Right ventricle myocardium inferior (tissue), 1 donor: ENCODE measurements around the gene GPC5. TPM values are rescaled to one million over a fixed set of nuclear protein-coding genes. Genes with fewer than 3 reads are reported as not detected.

Experiments used
- ATAC-seq: fragments of 200-7000 bp; cut with Tn5 transposase; one replicate; pipeline ENCODE4 v1.9.1; 2020; ENCODE audit warnings: mild to moderate bottlenecking, moderate library complexity
- DNase-seq: peaks from one replicate; pipeline ENCODE4 v3.0.0; 2021; ENCODE audit errors: missing footprints
- intact Hi-C: fragments of 100-400 bp; cut with DNase I; formaldehyde crosslinking; loops from one replicate; pipeline ENCODE4 v1.11.0; 2022
- total RNA-seq: library from RNA; stranded (reverse); fragmentation: NEBNext Ultra II Directional; extraction: Animal tissue kit (Norgen Biotek cat#: 25700); gene quantifications from one replicate; pipeline ENCODE4 v1.2.1, GENCODE V29; 2021
- donor health status: DM: no; HTN: yes; CAD: no; lungs with severe emphysema.

The GPC5 gene
- total RNA-seq, 1 donor from 2014 or later, result 1.8 TPM

GRCh38 chr13:92387245-92387644, 988.8 kb downstream of the GPC5 start:
- DNase-seq (no peak), ATAC-seq (no peak)
- intact Hi-C loops, result no loop called here

- DNase-seq, result no peak
- ATAC-seq, result no peak
- intact Hi-C loops, result no loop called here
These were observed 991.8 kb downstream of the GPC5 start for GRCh38 chr13:92390217-92390616.

- DNase-seq (no peak), ATAC-seq (no peak)
- intact Hi-C loops, result no loop called here
These were observed 1005.2 kb downstream of the GPC5 start for GRCh38 chr13:92403606-92404005.

GRCh38 chr13:92407858-92408257, 1009.4 kb downstream of the GPC5 start:
- DNase-seq, result no peak
- intact Hi-C loops, result no loop called here
- ATAC-seq, result no peak

- DNase-seq (no peak), ATAC-seq (no peak)
- intact Hi-C loops, result no loop called here
These were observed 1014.1 kb downstream of the GPC5 start for GRCh38 chr13:92412481-92412880.

- ATAC-seq, result no peak
These were observed 1014.6 kb downstream of the GPC5 start for GRCh38 chr13:92412996-92413395.

GRCh38 chr13:92413452-92413851, 1015.0 kb downstream of the GPC5 start:
- ATAC-seq (no peak), DNase-seq (no peak)
- intact Hi-C loops, result no loop called here

More at GRCh38 chr13:92412996-92413395, 1014.6 kb downstream of the GPC5 start:
- intact Hi-C loops, result no loop called here
- no peak for DNase-seq

- DNase-seq, result no peak
- intact Hi-C loops, result no loop called here
- ATAC-seq, result no peak
These were observed 1016.4 kb downstream of the GPC5 start for GRCh38 chr13:92414851-92415250.

GRCh38 chr13:92415781-92416180, 1017.4 kb downstream of the GPC5 start:
- no peak for ATAC-seq
- DNase-seq, result no peak
- intact Hi-C loops, result no loop called here

- DNase-seq (no peak), ATAC-seq (no peak)
- intact Hi-C loops, result no loop called here
These were observed 1020.5 kb downstream of the GPC5 start for GRCh38 chr13:92418818-92419412.

GRCh38 chr13:92429231-92429630, 1030.8 kb downstream of the GPC5 start:
- ATAC-seq, result no peak
- intact Hi-C loops, result no loop called here
- no peak for DNase-seq

- no peak for ATAC-seq
- DNase-seq, result no peak
- intact Hi-C loops, result no loop called here
These were observed 1035.0 kb downstream of the GPC5 start for GRCh38 chr13:92433386-92433785.

- no peak for DNase-seq
- no peak for ATAC-seq
- intact Hi-C loops, result no loop called here
These were observed 1035.5 kb downstream of the GPC5 start for GRCh38 chr13:92433963-92434362.

- intact Hi-C loops, result no loop called here
- DNase-seq, result no peak
- no peak for ATAC-seq
These were observed 1038.5 kb downstream of the GPC5 start for GRCh38 chr13:92436924-92437323.

- ATAC-seq (no peak), DNase-seq (no peak)
- intact Hi-C loops, result no loop called here
These were observed 1045.8 kb downstream of the GPC5 start for GRCh38 chr13:92444244-92444643.

GRCh38 chr13:92451060-92451459, 1052.6 kb downstream of the GPC5 start:
- intact Hi-C loops, result no loop called here
- ATAC-seq (no peak), DNase-seq (no peak)

- no peak for DNase-seq
- ATAC-seq, result no peak
- intact Hi-C loops, result no loop called here
These were observed 1054.4 kb downstream of the GPC5 start for GRCh38 chr13:92452840-92453239.

- intact Hi-C loops, result no loop called here
- DNase-seq (no peak), ATAC-seq (no peak)
These were observed 1060.9 kb downstream of the GPC5 start for GRCh38 chr13:92459306-92459705.

- ATAC-seq, result no peak
- intact Hi-C loops, result no loop called here
- DNase-seq, result no peak
These were observed 1062.1 kb downstream of the GPC5 start for GRCh38 chr13:92460479-92460878.

- intact Hi-C loops, result no loop called here
- ATAC-seq (no peak), DNase-seq (no peak)
These were observed 1063.0 kb downstream of the GPC5 start for GRCh38 chr13:92461402-92461801.

- no peak for ATAC-seq
- DNase-seq, result no peak
- intact Hi-C loops, result no loop called here
These were observed 1063.4 kb downstream of the GPC5 start for GRCh38 chr13:92461831-92462230.
